ENCODE data around the gene UHMK1.
"Not testable (repeated sequence)": the region's sequence is repeated elsewhere in the genome, so short reads cannot be mapped to it uniquely, and the experiment has no call there.

The UHMK1 gene

DNA sequence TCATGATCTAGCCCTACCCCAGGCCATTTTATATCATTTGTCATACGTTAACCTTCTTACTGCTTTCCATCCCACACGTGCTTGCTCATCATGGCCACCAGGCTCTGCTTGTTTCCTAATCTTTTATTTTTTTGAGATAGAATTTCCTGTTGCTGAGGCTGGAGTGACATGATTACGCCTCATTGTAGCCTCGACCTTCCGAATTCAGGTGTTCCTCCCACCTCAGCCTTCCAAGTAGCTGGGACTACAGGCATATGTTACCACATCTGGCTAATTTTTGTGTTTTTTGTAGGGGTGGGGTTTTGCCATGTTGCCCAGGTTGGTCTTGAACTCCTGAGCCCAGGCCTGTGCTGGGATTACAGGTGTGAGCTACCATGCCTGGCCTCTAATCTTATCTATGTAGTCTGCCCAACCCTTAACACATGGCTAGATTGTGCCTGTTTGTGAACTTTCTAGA lies 67.2 kb downstream of the UHMK1 start:
- DNase-seq (ENCODE audit: low read depth in 1 of 2, low spot score in 1 of 2): no peak

DNA sequence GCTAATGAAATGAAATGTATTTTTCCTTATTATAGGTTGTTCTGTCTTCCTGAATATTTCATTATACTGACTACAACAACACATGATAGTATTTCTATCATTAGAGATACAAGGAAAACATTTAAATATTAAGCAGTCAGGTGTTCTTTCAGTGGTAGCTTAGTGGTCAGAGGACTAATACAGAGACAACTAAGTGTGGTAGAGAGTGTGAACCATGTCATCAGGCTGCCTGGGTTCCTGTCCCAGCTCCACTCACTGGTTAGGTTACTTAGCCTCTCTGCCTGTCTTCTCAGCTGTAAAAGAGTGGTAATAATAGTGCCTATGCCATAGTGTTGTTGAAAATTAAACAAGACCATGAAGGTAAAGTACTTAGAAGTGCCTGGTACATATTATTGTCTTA lies 67.8 kb downstream of the UHMK1 start:
- DNase-seq (ENCODE audit: low read depth in 1 of 2, low spot score in 1 of 2): no peak

- no peak for DNase-seq (ENCODE audit: low read depth in 1 of 2, low spot score in 1 of 2)
Measured at GRCh38 chr1:162566870-162567269, 69.3 kb downstream of the UHMK1 start.

DNA sequence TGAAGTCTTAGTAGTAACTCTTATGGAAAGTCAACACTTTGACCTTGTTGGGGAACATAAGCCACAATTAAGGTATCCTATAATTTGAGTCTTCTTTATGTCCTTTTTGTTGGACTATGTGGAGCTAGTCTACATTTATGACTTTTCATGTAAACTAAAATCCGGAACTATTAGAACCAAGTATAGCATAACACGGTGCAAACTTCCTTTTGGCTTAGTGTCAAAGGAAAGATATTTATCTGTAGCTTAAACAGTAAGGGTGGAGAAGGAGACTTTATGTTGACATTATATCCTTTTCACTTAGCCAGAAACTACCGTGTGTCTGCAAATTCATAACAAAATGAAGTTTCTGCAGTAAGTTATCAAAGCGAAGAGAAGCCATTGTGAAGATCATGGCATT lies 71.2 kb downstream of the UHMK1 start:
- no peak for DNase-seq (ENCODE audit: low read depth in 1 of 2, low spot score in 1 of 2)

DNA sequence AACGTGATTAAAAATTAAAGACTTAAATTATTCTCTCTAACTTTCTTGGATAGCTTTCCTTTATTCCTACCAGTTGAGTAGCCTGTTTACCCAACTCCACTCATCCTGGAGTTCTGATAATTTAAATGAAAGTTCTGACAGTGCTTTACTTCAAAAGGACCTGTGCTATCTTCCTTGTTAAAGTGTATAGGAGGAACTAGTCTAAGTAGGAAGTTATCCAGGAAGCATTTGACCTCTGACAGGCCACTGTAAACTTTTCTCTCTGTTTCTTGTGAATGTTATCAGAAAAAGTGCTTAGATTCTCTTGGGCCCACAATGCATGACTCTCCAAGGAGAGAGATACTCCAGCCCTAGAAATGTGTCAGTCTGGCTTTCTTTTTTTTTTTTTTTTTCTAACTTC lies 73.1 kb downstream of the UHMK1 start:
- DNase-seq (ENCODE audit: low read depth in 1 of 2, low spot score in 1 of 2): no peak

DNA sequence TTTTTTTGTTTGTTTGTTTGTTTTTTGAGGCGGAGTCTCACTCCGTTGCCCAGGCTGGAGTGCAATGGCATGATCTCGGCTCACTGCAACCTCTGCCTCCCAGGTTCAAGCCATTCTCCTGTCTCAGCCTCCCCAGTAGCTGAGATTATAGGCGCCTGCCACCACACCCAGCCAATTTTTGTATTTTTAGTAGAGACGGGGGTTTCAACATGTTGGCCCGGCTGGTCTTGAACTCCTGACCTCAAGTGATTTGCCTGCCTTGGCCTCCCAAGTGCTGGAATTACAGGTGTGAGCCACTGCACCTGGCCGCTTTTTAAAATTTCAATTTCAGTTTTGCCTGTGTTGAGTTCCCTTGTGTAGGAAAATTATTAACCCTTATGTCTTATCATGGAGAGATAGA lies 73.5 kb downstream of the UHMK1 start:
- not testable (repeated sequence) for DNase-seq (ENCODE audit: low read depth in 1 of 2, low spot score in 1 of 2)

DNA sequence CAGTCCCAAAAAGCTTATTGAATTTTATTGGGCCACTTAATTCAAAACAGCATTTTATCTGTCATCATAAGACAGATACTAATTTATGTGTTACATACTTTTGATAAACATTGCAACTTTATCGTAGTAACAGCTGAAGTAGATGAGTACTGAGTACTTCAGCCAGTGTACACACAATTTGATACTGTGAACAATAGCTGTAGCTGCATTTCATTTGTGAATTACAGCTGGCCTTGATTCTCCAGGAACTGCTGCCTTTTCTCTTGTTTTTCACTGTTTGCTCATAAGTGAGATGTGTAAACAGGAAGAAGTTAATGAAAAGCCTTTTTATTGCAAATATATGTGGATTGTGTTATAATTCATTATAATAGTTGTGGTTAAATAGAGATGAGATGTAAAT lies 74.1 kb downstream of the UHMK1 start:
- DNase-seq (ENCODE audit: low read depth in 1 of 2, low spot score in 1 of 2): no peak

- no peak for DNase-seq (ENCODE audit: low read depth in 1 of 2, low spot score in 1 of 2)
Measured at GRCh38 chr1:162573136-162573535, 75.5 kb downstream of the UHMK1 start.

DNA sequence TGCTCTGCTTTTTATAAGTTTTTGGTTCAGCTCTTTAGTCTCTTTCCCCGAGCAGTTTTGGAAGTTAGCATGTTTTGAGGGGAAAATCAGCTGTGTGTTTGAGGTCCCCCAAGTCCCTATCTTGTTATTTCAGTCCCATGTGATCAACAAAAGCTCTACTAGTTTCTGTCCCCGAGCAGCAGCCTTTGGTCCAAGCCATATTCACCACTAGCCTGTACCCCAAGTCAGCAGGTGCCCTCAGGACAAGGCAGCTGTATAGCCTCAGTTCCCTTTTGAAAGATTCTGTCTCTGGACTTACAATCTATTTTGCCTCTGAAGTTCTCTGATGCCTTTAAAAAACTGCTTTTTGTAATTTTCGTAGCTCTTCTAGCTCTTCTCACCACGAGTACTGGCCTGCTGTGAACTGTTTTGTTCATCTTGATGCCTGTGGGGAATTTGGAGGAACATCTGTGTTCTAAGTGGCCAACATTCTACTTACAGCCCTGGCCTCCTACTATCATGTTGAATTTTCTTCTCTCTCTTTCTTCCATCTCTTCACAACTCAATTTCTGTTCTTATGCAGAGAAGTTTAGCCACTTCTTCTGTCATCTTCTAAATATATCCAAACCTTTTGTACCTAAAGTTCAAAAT lies 80.6 kb downstream of the UHMK1 start:
- no peak for DNase-seq (ENCODE audit: low read depth in 1 of 2, low spot score in 1 of 2)

DNA sequence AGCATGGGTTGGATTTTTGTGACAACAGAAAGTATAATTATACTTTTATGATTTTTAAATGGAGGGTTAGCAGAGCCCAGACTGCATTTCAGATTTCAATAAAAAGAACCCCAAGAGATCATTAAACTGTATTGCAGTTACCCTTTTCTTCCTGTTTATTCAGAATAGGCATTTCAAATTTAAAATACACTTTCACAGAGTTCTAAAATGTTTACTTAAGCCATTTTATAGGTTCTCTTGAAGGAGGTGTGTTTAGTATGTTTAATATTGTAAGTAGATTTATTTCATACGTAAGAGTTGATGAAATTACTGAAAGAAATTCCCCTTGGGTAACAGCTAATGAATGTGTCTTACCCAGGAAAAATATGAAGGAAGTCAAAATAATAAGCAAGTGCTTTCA lies 81.3 kb downstream of the UHMK1 start:
- DNase-seq (ENCODE audit: low read depth in 1 of 2, low spot score in 1 of 2): no peak
